Measurements from ENCODE around the gene RPS24.

RPS24 gene

GRCh38 chr10:78028438-78029268, 5.0 kb upstream of the RPS24 start:
- no peak for DNase-seq (ENCODE audit: low read depth in 3 of 3)

GRCh38 chr10:78029269-78030226, 4.1 kb upstream of the RPS24 start, which contains the start of gene POLR3A:
Gene POLR3A (minus strand): TSS chr10:78029515. CDS start chr10:78029407, 108 bp downstream.
- DNase-seq (ENCODE audit: low read depth in 3 of 3) = peak; percentile 79 to 88 (median 87)

GRCh38 chr10:78033387-78033636, 351 bp upstream of the RPS24 start:
- DNase-seq (ENCODE audit: low read depth in 3 of 3) = no peak

GRCh38 chr10:78035025-78035424, 1.4 kb downstream of the RPS24 start:
- no peak for DNase-seq (ENCODE audit: low read depth in 3 of 3)

GRCh38 chr10:78035437-78035836, 1.8 kb downstream of the RPS24 start:
- no peak for DNase-seq (ENCODE audit: low read depth in 3 of 3)

GRCh38 chr10:78035933-78036583, 2.4 kb downstream of the RPS24 start:
- DNase-seq (ENCODE audit: low read depth in 3 of 3) = no peak

- no peak for DNase-seq (ENCODE audit: low read depth in 3 of 3)
These were observed 4.4 kb downstream of the RPS24 start for GRCh38 chr10:78038105-78038504.

GRCh38 chr10:78038791-78039547, 5.3 kb downstream of the RPS24 start:
- DNase-seq (ENCODE audit: low read depth in 3 of 3) = no peak

GRCh38 chr10:78039743-78040142, 6.1 kb downstream of the RPS24 start:
- DNase-seq (ENCODE audit: low read depth in 3 of 3) = no peak

- no peak for DNase-seq (ENCODE audit: low read depth in 3 of 3)
These were observed 7.8 kb downstream of the RPS24 start for GRCh38 chr10:78041170-78042057.

- DNase-seq (ENCODE audit: low read depth in 3 of 3) = no peak
These were observed 8.5 kb downstream of the RPS24 start for GRCh38 chr10:78042058-78042751.

- no peak for DNase-seq (ENCODE audit: low read depth in 3 of 3)
These were observed 9.1 kb downstream of the RPS24 start for GRCh38 chr10:78042752-78043104.

GRCh38 chr10:78044179-78044578, 10.5 kb downstream of the RPS24 start:
- no peak for DNase-seq (ENCODE audit: low read depth in 3 of 3)

- DNase-seq (ENCODE audit: low read depth in 3 of 3) = no peak
These were observed 11.0 kb downstream of the RPS24 start for GRCh38 chr10:78044699-78045098.

- no peak for DNase-seq (ENCODE audit: low read depth in 3 of 3)
These were observed 11.6 kb downstream of the RPS24 start for GRCh38 chr10:78045237-78045636.

GRCh38 chr10:78045856-78046255, 12.2 kb downstream of the RPS24 start:
- DNase-seq (ENCODE audit: low read depth in 3 of 3) = no peak

GRCh38 chr10:78046711-78047269, 13.1 kb downstream of the RPS24 start:
- DNase-seq (ENCODE audit: low read depth in 3 of 3) = no peak

GRCh38 chr10:78047314-78047891, 13.7 kb downstream of the RPS24 start:
- peak; percentile 68 to 78 (median 69) for DNase-seq (ENCODE audit: low read depth in 3 of 3)

- no peak for DNase-seq (ENCODE audit: low read depth in 3 of 3)
These were observed 16.2 kb downstream of the RPS24 start for GRCh38 chr10:78049851-78050250.

All from stimulated activated CD4-positive, alpha-beta T cell treated with anti-CD3 and anti-CD28 coated beads, TNF-alpha, amount 100 ng/mL, for 24 hours (primary cell).